Motor neuron (in vitro differentiated cells): Measurements from ENCODE around the gene IL4I1. TPM values are rescaled to one million over a fixed set of nuclear protein-coding genes. Genes with fewer than 3 reads are reported as not detected.

Experiments used
- ATAC-seq, 8 experiments: fragments of 200-7000 bp; cut with Tn5 transposase; replicated peaks in 6 of 8; 2 replicates each; pipeline ENCODE4 v1.8.0; 2021; ENCODE audit warnings: mild to moderate bottlenecking in 8 of 8, moderate library complexity in 8 of 8
- H3K27ac ChIP-seq, 2 donors: fragments of 250-450 bp; sonication (Bioruptor Pico); 2 replicates each; pipeline ENCODE4 v1.9.0; 2021; ENCODE audit warnings: antibody characterized with exemption in 2 of 2, mild to moderate bottlenecking in 2 of 2, moderate library complexity in 1 of 2
- H3K4me1 ChIP-seq, 2 donors: fragments of 250-450 bp; sonication (Bioruptor Pico); replicated peaks in 1 of 2; 2 replicates each; pipeline ENCODE4 v1.6.1; 2021; ENCODE audit warnings: antibody characterized with exemption in 2 of 2, mild to moderate bottlenecking in 2 of 2, moderate library complexity in 1 of 2
- H3K4me3 ChIP-seq, 5 donors: fragments of 250-450 bp; sonication (Bioruptor Pico); 2 replicates each; pipeline ENCODE4 v1.9.0; 2021; ENCODE audit warnings: antibody characterized with exemption in 5 of 5, mild to moderate bottlenecking in 5 of 5, moderate library complexity in 4 of 5
- WGBS, 10 experiments: fragments of 450-650 bp; shearing (Covaris generic); methylation state at CpG; one replicate each; pipeline ENCODE4 v1.0.0; 2022; 5-methylcytosine and 5-hydroxymethylcytosine counted together
- in situ Hi-C, 9 experiments: fragments of 400-800 bp; cut with MboI; loops; one replicate each; pipeline ENCODE4 v1.15.0; 2021; ENCODE audit warnings: low sequenced_read_pairs in 9 of 9, low pct_unique_long_range_greater_than_20kb in 2 of 9; ENCODE audit not compliant: unreplicated experiment in 9 of 9
- total RNA-seq, 8 experiments: library from RNA; unstranded; fragments of 300-600 nt; gene quantifications; 2 replicates each; pipeline versions ENCODE4 v1.2.3 to v1.2.4, GENCODE V29; 2022

Gene IL4I1
- total RNA-seq, 8 experiments from 2014 or later: 0.21 to 0.99 (median 0.35) TPM

DNA sequence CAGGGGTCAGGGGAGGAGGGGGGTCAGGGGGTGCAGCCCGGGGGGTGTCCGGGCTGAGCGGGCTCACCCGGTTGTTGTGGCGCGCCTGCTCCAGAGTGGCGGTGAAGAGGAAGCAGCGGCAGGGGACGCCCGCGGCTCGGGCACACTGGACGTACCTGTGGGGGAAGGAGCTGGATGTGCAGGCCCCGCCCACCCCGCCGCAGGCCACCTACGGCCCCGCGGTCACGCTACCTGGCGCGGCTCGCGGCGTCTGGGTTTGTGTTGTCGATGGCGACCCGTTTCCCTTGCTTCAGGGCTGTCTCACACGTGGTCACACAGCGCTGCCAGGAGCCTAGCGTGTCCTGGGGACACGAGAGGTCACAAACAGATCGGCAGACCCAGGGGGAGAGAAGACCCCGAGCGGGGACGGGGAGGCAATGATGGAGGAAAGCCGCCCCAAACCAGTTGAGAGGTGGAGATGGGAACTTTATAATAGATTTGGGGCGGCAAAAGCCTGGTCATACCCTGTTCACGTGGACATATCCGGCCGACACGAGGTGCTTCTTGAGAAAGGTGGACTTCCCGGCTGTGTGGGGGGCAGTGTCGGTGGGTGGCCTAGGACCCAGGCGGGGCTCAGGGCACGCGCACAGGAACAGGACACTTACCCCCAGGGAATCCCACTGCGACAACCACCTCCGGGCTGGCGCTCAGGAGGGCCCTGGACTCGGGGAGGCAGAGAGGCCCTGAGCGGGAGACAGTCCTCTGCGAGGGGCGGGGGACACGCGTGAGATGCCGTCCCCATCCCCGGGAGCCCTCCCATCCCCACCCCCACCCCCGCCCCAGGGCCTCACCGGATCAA lies 34.9 kb downstream of the IL4I1 start:
- ATAC-seq: peak in 1 of 8 experiments; percentile 0
- WGBS, 10 experiments: 60 to 100% (median 90%) methylated on average over 2 to 5 of the region's 60 CpGs; no CpG with 5 or more reads in 5 of the 10 experiments
- H3K4me1 ChIP-seq: peaks cover 11 to 16% of the 10 kb centered on the region in 2 donors

DNA sequence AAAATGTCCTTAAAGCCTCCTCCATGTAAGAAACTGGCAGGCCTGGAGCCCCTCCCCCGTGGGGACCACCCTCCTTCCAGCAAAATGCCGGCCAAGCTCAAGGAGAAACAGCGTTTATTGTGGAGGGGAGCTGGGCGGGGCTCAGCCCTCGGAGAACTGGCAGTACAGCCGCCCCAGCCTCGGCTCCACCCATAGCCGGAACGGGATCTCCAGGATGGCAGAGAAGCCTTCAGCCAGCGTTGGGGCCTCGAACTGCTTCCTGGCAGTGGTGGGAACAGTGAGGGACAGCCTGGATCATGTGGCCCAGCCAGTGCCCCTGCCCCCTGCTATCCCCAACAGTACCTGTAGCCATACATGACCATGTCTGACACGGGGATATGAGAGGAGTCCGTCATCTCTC lies 35.6 kb downstream of the IL4I1 start:
- Histone ChIP-seq H3K27ac (peak overlapping the region in 1 of 2 donors; percentile 41), H3K4me1 (peaks cover 7 to 13% of the 10 kb centered on the region in 2 donors), H3K4me3 (no peak overlapping the region)
- ATAC-seq: peak; percentile 5 to 43 (median 29)
- in situ Hi-C loops: no loop called here
- 27 to 40% (median 33%) methylated on average over 1 to 3 of the region's 13 CpGs; no CpG with 5 or more reads in 7 of the 10 experiments for WGBS, 10 experiments

More for the DNA sequence above, 34.9 kb downstream of the IL4I1 start:
- Histone ChIP-seq H3K4me3 (no peak overlapping the region), H3K27ac (no peak overlapping the region)
- in situ Hi-C loops: no loop called here

DNA sequence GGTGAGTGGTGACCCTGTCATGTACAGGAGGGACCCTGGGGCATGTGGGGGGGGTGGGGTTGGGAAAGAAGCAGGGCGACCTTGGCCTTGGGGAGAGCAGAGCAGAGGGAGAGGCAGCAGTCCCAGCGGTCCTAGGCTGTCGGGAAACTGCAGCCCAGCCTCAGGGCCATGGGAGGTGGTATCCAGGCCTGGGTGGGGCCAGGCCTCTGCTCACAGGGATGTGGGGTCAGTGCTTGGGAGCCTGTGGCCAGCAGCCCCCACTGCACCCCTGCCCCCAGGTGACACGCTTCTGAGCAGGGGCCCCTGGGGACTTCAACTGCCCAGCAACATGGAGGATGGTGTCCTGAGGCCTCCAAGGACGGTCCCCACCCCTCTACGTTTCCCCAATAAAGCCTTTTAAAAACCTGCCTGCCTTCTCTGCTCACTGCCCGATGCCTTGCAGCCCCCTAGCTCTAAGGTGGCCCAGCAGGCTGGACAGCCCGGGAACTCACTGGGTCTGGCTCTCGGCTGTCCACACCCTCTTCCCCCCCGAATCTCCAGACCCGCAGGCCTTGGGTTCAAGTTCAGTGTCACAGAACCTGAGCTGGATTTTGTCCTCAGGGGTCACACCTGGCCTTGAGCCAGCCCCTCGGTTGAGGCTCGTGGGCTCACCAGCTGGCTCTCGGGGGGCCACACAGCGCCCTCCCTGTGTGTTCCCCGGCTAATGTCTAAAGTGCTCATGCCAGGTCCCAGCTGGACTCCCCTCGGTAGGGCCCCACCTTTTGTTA lies 36.2 kb downstream of the IL4I1 start:
- in situ Hi-C loops: no loop called here
- Histone ChIP-seq H3K4me3 (no peak overlapping the region), H3K4me1 (peaks cover 1 to 7% of the 10 kb centered on the region in 2 donors), H3K27ac (peak overlapping the region in 1 of 2 donors; percentile 41)
- peak in 6 of 8 experiments; percentile 2 to 21 (median 11) for ATAC-seq
- WGBS, 10 experiments: 53 to 93% (median 83%) methylated on average over 1 to 8 of the region's 17 CpGs; no CpG with 5 or more reads in 5 of the 10 experiments

DNA sequence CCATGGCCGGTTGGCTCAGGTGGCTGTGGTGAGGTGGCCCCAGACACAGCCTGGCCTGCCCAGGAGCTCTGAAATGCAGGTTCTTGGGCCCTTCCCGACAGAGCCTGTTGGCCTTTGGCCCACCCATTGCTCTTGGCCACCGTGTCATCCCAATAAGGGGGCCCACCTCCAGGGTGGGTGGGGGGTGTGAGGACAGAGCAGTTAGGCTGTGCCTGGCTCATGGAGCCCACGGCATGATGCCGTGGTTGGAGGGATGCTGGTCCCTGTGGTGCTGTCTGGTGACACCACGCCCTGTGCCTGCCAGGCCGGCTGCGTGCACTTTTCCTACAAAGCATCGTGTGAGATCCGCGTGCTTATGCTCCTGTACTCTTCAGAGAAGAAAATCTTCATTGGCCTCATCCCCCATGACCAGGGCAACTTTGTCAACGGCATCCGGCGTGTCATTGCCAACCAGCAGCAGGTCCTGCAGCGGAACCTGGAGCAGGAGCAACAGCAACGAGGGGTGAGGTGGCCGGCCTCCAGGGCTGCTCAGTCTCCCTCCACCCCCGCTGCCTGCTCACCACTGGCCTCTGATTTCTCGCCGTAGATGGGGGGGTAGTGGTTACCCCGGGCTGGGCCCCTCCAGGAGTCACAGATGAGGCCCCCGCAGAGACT lies 36.9 kb downstream of the IL4I1 start:
- 60 to 100% (median 94%) methylated on average over 1 to 11 of the region's 22 CpGs; no CpG with 5 or more reads in 6 of the 10 experiments for WGBS, 10 experiments
- peaks cover 0 to 5% of the 10 kb centered on the region in 2 donors for H3K4me1 ChIP-seq
- no peak overlapping the region for H3K4me3 ChIP-seq
- peak in 4 of 8 experiments; percentile 4 to 9 (median 6) for ATAC-seq
- in situ Hi-C loops: no loop called here
- no peak overlapping the region for H3K27ac ChIP-seq

DNA sequence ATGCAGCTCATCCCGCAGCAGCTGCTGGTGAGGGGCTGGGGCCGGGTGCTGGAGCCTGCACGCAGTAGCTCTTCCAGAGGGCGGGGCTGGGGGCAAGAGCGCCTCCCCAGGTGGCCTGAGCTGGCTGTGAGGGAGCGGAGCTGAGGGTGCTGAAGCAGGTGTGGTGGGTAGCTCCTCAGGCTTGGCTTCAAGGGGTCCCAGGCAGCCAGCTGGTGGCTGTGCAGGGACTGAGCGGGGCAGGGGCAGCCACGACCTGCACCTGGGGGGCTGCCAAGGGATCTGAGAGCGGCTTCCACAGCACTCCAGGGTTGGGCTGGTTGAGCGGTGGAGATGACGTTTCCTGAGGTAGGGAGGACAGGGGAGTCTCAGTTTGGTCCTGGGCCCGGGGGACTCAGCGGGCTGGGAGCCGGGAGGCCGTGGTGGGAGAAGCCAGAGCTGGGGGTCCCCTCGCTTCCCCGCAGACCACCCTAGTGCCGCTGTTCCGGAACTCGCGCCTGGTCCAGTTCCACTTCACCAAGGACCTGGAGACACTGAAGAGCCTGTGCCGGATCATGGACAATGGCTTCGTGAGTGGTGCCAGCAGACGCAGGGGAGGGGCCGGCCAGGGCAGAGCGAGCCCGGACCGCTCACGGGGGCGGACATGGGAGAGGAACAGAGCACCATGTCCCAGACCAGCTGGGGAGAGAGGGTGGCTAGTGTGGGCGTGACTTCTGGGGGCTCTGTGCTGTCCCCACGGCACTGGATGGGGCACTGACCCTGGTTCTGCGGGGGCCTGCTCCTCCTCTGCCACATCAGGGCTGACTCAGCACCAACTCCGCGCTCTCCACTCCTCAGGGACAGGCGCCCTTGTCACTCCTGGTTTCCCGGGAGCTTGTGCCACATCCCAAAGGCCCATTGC lies 38.4 kb downstream of the IL4I1 start:
- H3K4me1 ChIP-seq: peaks cover 4 to 9% of the 10 kb centered on the region in 2 donors
- in situ Hi-C loops: no loop called here
- ATAC-seq: peak in 5 of 8 experiments; percentile 1 to 9 (median 4)
- no peak overlapping the region for H3K4me3 ChIP-seq
- H3K27ac ChIP-seq: peak overlapping the region in 1 of 2 donors; percentile 49
- WGBS, 10 experiments: 60 to 80% methylated on average over 1 to 4 of the region's 37 CpGs; no CpG with 5 or more reads in 8 of the 10 experiments

DNA sequence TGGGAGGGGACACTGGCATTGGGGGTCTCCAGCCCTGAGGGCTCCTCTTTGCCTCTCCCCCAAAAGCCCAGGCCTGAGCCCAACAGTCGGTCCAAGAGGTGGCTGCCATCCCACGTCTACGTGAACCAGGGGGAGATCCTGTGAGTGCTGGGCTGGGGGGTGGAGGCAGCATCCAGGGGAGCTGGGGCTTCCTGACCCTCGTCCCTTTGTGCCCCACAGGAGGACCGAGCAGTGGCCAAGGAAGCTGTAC lies 38.9 kb downstream of the IL4I1 start:
- Histone ChIP-seq H3K4me1 (peaks cover 9 to 15% of the 10 kb centered on the region in 2 donors), H3K4me3 (no peak overlapping the region), H3K27ac (peak overlapping the region in 1 of 2 donors; percentile 49)
- no peak for ATAC-seq
- WGBS, 10 experiments: 100% methylated on average over 1 to 2 of the region's 5 CpGs; no CpG with 5 or more reads in 8 of the 10 experiments
- in situ Hi-C loops: no loop called here

DNA sequence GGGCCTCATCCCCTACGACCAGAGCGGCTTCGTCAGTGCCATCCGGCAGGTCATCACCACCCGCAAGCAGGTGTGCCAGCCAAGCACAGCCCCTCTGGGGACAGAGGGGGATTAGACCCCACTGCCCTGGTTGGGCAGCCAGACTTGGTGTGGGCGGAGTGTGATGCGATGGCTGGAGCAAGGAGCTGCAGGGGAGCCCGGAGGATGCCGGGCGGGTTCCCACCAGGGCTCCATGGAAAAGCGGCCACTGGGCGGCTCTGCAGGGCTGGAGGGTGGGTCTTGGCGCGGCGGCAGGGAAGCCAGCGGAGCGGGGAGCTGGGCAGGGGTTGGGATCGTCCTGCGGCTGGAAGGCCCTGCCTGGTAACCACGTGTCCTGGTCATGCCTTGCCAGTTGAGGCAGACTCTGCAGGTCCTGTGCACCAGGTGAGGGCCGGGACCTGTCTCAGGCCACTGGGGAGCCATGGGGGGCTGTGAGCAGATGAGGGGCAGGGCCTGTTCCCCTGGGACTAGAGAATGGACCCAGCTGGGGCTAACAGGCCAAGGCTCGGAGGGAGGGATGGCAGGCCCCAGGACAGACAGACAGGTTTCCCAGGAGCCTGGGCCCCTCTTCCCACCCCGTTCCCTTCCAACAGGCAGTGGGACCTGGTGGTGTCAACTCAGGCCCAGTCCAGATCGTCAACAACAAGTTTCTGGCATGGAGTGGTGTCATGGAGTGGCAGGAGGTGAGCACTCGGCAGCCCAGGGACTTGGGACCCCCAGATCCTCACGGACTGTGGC lies 39.4 kb downstream of the IL4I1 start:
- ATAC-seq: peak in 1 of 8 experiments; percentile 1
- in situ Hi-C loops: no loop called here
- no peak overlapping the region for H3K4me3 ChIP-seq
- H3K27ac ChIP-seq: peak overlapping the region in 1 of 2 donors; percentile 49
- WGBS, 10 experiments: 94 to 100% (median 100%) methylated on average over 1 to 4 of the region's 26 CpGs; no CpG with 5 or more reads in 6 of the 10 experiments
- peaks cover 15 to 20% of the 10 kb centered on the region in 2 donors for H3K4me1 ChIP-seq

DNA sequence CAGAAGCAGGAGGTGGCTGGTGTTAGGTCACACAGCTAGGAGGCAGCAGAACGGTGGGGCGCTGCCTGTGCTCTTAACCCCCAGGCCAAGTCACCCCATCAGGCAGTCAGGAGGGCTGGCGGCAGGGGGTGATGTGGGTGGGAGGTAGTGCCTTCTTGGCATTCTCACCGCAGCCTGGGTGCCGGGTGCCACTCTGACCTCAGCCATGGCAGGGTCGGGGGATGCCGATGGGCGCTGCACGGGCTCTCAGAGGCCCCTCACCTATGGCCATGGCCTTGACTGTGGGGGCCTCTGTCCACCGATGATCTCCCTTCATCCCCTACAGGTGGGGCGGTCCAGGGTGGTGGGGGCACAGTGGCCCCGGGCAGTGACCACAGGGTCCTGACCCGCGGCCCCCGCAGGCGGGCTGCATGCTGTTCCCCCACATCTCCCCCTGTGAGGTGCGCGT lies 40.1 kb downstream of the IL4I1 start:
- Histone ChIP-seq H3K4me1 (peaks cover 16 to 21% of the 10 kb centered on the region in 2 donors), H3K27ac (no peak overlapping the region), H3K4me3 (no peak overlapping the region)
- in situ Hi-C loops: no loop called here
- ATAC-seq: no peak
- 80% methylated on average over 2 of the region's 18 CpGs; no CpG with 5 or more reads in 9 of the 10 experiments for WGBS, 10 experiments

DNA sequence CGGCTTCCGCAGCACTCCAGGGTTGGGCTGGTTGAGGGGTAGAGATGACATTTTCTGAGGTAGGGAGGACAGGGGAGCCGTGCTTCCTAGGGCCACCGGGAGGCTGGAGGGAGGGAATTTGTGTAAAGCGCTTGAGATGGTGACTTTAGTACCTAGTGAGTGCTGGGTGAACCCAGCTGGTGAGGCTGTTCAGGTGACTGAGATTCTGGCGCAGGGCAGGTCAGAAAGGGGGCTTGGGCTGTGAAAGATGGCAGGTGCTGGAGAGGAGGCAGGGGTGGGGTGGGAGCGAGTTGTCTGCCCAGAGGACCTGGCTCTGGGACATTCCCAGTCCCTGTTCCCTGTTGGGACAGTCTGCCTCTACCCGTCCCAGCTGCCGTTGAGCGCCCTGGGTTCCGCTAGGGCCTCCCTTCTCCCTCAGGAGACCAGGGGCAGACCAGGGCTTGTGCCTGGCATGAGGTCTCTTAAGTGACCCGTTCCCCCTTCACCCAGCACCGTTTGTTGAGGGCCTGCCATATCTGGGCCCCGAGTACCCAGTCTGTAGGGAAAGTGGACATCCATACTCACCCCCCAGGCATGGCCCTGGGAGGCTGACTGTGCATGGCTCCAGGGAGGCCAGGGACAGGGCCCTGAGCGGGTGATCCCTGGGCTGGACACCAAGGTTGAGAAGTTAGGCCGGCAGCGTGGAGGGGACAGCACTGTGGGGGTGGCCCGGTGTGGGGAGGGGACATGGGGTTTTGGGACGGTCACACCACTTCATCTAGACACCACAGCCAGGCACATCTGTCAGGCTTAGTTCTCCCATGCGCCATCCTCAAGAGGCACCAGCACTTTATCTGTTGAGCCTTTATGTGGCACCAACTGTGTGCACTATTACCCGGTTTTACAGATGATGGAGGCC lies 40.8 kb downstream of the IL4I1 start:
- Histone ChIP-seq H3K27ac (peak overlapping the region in 1 of 2 donors; percentile 6), H3K4me3 (no peak overlapping the region), H3K4me1 (peaks cover 16 to 17% of the 10 kb centered on the region in 2 donors)
- in situ Hi-C loops: no loop called here
- WGBS, 10 experiments: 88 to 100% (median 97%) methylated on average over 2 to 7 of the region's 21 CpGs; no CpG with 5 or more reads in 6 of the 10 experiments
- no peak for ATAC-seq

DNA sequence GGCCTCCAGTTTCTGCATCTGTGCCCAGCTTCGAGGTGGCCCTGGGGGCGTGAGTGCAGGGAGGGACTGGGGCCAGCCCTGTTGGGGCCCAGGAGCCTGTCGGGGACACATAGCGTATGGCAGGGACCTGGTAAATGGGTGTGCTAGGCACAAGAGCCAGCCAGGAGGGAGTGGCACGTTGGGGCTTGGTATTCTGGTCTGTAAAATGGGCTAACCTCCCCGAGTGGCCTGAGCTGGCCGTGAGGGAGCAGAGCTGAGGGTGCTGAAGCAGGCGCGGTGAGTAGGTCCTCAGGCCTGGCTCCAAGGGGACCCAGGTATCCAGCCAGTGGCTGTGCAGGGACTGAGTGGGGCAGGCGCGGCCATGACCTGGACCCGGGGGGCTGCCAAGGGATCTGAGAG lies 41.4 kb downstream of the IL4I1 start:
- 67 to 100% (median 84%) methylated on average over 2 to 4 of the region's 12 CpGs; no CpG with 5 or more reads in 6 of the 10 experiments for WGBS, 10 experiments
- Histone ChIP-seq H3K4me1 (peaks cover 16% of the 10 kb centered on the region in 2 donors), H3K27ac (no peak overlapping the region), H3K4me3 (no peak overlapping the region)
- ATAC-seq: no peak
- in situ Hi-C loops: no loop called here
